H9 (cell line): ENCODE results near the gene RORC. TPM values are rescaled to one million over a fixed set of nuclear protein-coding genes. Genes with fewer than 3 reads are reported as not detected.

ENCODE experiments used
- DNase-seq: peaks from one replicate; pipeline ENCODE4 v3.0.0-alpha.2; 2017
- H2AFZ ChIP-seq: one replicate; pipeline ENCODE4 v1.6.1; 2013; ENCODE audit warnings: mild to moderate bottlenecking, low read length, control low read depth, moderate library complexity
- H2AK5ac ChIP-seq: 2 replicates; pipeline ENCODE4 v1.6.1; 2013; ENCODE audit warnings: low read length, control low read depth, mixed read lengths; ENCODE audit not compliant: insufficient read length
- H2BK120ac ChIP-seq: one replicate; pipeline ENCODE4 v1.6.1; 2013; ENCODE audit warnings: low read depth, mild to moderate bottlenecking, low read length, control low read depth, inconsistent platforms; ENCODE audit not compliant: poor library complexity, severe bottlenecking
- H2BK12ac ChIP-seq: 2 replicates; pipeline ENCODE4 v1.6.1; 2013; ENCODE audit warnings: low read length, control low read depth, mixed read lengths, low read depth; ENCODE audit not compliant: insufficient read length
- H2BK15ac ChIP-seq: 2 replicates; pipeline ENCODE4 v1.6.1; 2013; ENCODE audit warnings: low read depth, low read length, control low read depth
- H2BK20ac ChIP-seq: one replicate; pipeline ENCODE4 v1.6.1; 2013; ENCODE audit warnings: low read depth, mild to moderate bottlenecking, low read length, control low read depth, inconsistent platforms; ENCODE audit not compliant: poor library complexity, severe bottlenecking
- H2BK5ac ChIP-seq: 2 replicates; pipeline ENCODE4 v1.6.1; 2013; ENCODE audit warnings: low read length, control low read depth, mixed read lengths; ENCODE audit not compliant: insufficient read length
- H3K14ac ChIP-seq: 2 replicates; pipeline ENCODE4 v1.6.1; 2013; ENCODE audit warnings: low read length, control low read depth; ENCODE audit not compliant: insufficient read depth
- H3K18ac ChIP-seq: 2 replicates; pipeline ENCODE4 v1.6.1; 2013; ENCODE audit warnings: low read depth, mild to moderate bottlenecking, mixed read lengths, low read length, control low read depth; ENCODE audit not compliant: insufficient read length
- H3K23ac ChIP-seq: 2 replicates; pipeline ENCODE4 v1.6.1; 2013; ENCODE audit warnings: low read length, control low read depth, mixed read lengths, low read depth; ENCODE audit not compliant: insufficient read length
- H3K23me2 ChIP-seq: 2 replicates; pipeline ENCODE4 v1.6.1; 2013; ENCODE audit warnings: low read depth, mild to moderate bottlenecking, mixed read lengths, low read length, control low read depth; ENCODE audit not compliant: insufficient read length, poor library complexity, severe bottlenecking
- H3K27ac ChIP-seq: 2 replicates; pipeline ENCODE4 v1.5.1; 2013; ENCODE audit warnings: low read length, control low read depth, mixed read lengths, low read depth; ENCODE audit not compliant: insufficient read length
- H3K27me3 ChIP-seq: 2 replicates; pipeline ENCODE4 v1.6.1; 2013; ENCODE audit warnings: low read length, control low read depth, inconsistent platforms; ENCODE audit not compliant: insufficient read depth
- H3K4ac ChIP-seq: 2 replicates; pipeline ENCODE4 v1.6.1; 2013; ENCODE audit warnings: low read depth, mild to moderate bottlenecking, control low read depth, inconsistent platforms, low read length, moderate library complexity
- H3K4me1 ChIP-seq: 2 replicates; pipeline ENCODE4 v1.6.1; 2013; ENCODE audit warnings: low read length, control low read depth, inconsistent platforms; ENCODE audit not compliant: insufficient read depth
- H3K4me2 ChIP-seq: 2 replicates; pipeline ENCODE4 v1.6.1; 2013; ENCODE audit warnings: low read length, control low read depth, mixed read lengths; ENCODE audit not compliant: insufficient read length, insufficient read depth
- H3K56ac ChIP-seq: 2 replicates; pipeline ENCODE4 v1.6.1; 2013; ENCODE audit warnings: low read depth, mild to moderate bottlenecking, mixed read lengths, low read length, control low read depth; ENCODE audit not compliant: insufficient read length
- H3K79me1 ChIP-seq: 2 replicates; pipeline ENCODE4 v1.6.1; 2013; ENCODE audit warnings: low read depth, mild to moderate bottlenecking, moderate library complexity, low read length, control low read depth, inconsistent platforms; ENCODE audit not compliant: insufficient read depth, poor library complexity, severe bottlenecking
- H3K79me2 ChIP-seq: 2 replicates; pipeline ENCODE4 v1.6.1; 2013; ENCODE audit warnings: low read length, control low read depth, inconsistent platforms; ENCODE audit not compliant: insufficient read depth
- H3K9ac ChIP-seq: 2 replicates; pipeline ENCODE4 v1.6.1; 2013; ENCODE audit warnings: low read length, control low read depth, mixed read lengths; ENCODE audit not compliant: insufficient read length; ENCODE audit errors: extremely low read depth
- H3K9me3 ChIP-seq: one replicate; pipeline ENCODE4 v1.6.1; 2013; ENCODE audit warnings: low read depth, low read length, inconsistent platforms; ENCODE audit not compliant: control insufficient read depth
- H3T11ph ChIP-seq: one replicate; pipeline ENCODE4 v1.6.1; 2013; ENCODE audit warnings: mild to moderate bottlenecking, low read length, control low read depth, inconsistent platforms
- H4K20me1 ChIP-seq: one replicate; pipeline ENCODE4 v1.6.1; 2013; ENCODE audit not compliant: control insufficient read depth, insufficient read length, insufficient read depth
- H4K5ac ChIP-seq: 2 replicates; pipeline ENCODE4 v1.6.1; 2013; ENCODE audit warnings: low read depth, mild to moderate bottlenecking, mixed read lengths, low read length, control low read depth; ENCODE audit not compliant: insufficient read length
- H4K8ac ChIP-seq: replicated peaks from 2 replicates; pipeline ENCODE4 v1.6.1; 2013; ENCODE audit warnings: low read length, control low read depth, mixed read lengths, low read depth; ENCODE audit not compliant: insufficient read length
- H4K91ac ChIP-seq: 2 replicates; pipeline ENCODE4 v1.6.1; 2013; ENCODE audit warnings: low read depth, mild to moderate bottlenecking, moderate library complexity, mixed read lengths, low read length, control low read depth; ENCODE audit not compliant: insufficient read length
- H3K27ac Mint-ChIP-seq, 3 experiments: 2 replicates in 2 of 3; 3 replicates in 1 of 3; pipeline ENCODE4 v1.8.0; 2020 to 2021; ENCODE audit warnings: mixed read lengths in 3 of 3, mild to moderate bottlenecking in 1 of 3, moderate library complexity in 1 of 3
- H3K27me3 Mint-ChIP-seq: 2 replicates; pipeline ENCODE4 v1.8.0; 2021; ENCODE audit warnings: low read depth, mild to moderate bottlenecking, moderate library complexity, mixed read lengths
- H3K36me3 Mint-ChIP-seq, 3 experiments: 2 replicates in 2 of 3; 3 replicates in 1 of 3; pipeline ENCODE4 v1.8.0; 2020 to 2021; ENCODE audit warnings: low read depth in 3 of 3, mixed read lengths in 3 of 3; ENCODE audit not compliant: insufficient read depth in 1 of 3
- H3K4me1 Mint-ChIP-seq, 2 experiments: 2 replicates each; pipeline ENCODE4 v1.8.0; 2020; ENCODE audit warnings: mixed read lengths in 2 of 2
- H3K4me3 Mint-ChIP-seq, 2 experiments: 2 replicates in 1 of 2; 3 replicates in 1 of 2; pipeline ENCODE4 v1.8.0; 2020 to 2021; ENCODE audit warnings: mild to moderate bottlenecking in 2 of 2, mixed read lengths in 2 of 2, moderate library complexity in 1 of 2
- H3K9me3 Mint-ChIP-seq, 2 experiments: 2 replicates in 1 of 2; 3 replicates in 1 of 2; pipeline ENCODE4 v1.8.0; 2020; ENCODE audit warnings: mild to moderate bottlenecking in 2 of 2, mixed read lengths in 2 of 2, moderate library complexity in 1 of 2
- CTCF ChIP-seq: fragments of 200-600 bp; sonication (generic); conservative IDR thresholded peaks from 3 replicates; pipeline ENCODE4 v1.8.0; 2021; ENCODE audit warnings: antibody characterized with exemption, mild to moderate bottlenecking
- WGBS: extraction: QIAGEN DNeasy Blood & Tissue Kit; methylation state at CpG from one replicate; pipeline ENCODE4 v1.1.7; 2013; ENCODE audit warnings: missing lambda C conversion rate, low lambda C conversion rate, mixed read lengths; ENCODE audit not compliant: insufficient read length; ENCODE audit errors: extremely low coverage; 5-methylcytosine and 5-hydroxymethylcytosine counted together
- total RNA-seq: library from RNA; stranded (reverse); gene quantifications from 2 replicates; pipeline ENCODE4 v1.2.1, GENCODE V29; 2021

RORC gene
- total RNA-seq, 1 experiment from 2014 or later, result 0.52 TPM

- Mint-ChIP-seq H3K27ac (no peak overlapping the region), H3K27me3 (peaks cover 11% of the 10 kb centered on the region), H3K4me1 (peaks cover 3 to 16% of the 10 kb centered on the region in 2 experiments; a peak in 3 of 4 replicates), H3K36me3 (no peaks in the 10 kb centered on the region), H3K4me3 (no peak overlapping the region), H3K9me3 (no peaks in the 10 kb centered on the region)
- no peak overlapping the region for H3T11ph ChIP-seq
- H3K4ac ChIP-seq, result no peak overlapping the region
- no peak overlapping the region for H2BK15ac ChIP-seq
- no peak overlapping the region for H2BK20ac ChIP-seq
- no peaks in the 10 kb centered on the region for H3K79me2 ChIP-seq
- H3K18ac ChIP-seq, result no peak overlapping the region
- DNase-seq, result no peak
- H2BK120ac ChIP-seq, result no peak overlapping the region
- H3K4me1 ChIP-seq, result no peaks in the 10 kb centered on the region
- H3K27ac ChIP-seq, result no peak overlapping the region
- H4K8ac ChIP-seq, result no peak overlapping the region
- H3K9me3 ChIP-seq, result no peaks in the 10 kb centered on the region
- H3K9ac ChIP-seq, result no peak overlapping the region
- H2AK5ac ChIP-seq, result no peak overlapping the region
- no peak for TF ChIP-seq CTCF
- H3K27me3 ChIP-seq, result 0 out of 2 replicates have a peak, but pooled peaks cover 2% of the 10 kb centered on the region
- H3K23me2 ChIP-seq, result no peaks in the 10 kb centered on the region
- WGBS, result no CpG with 5 or more reads among the region's 7 CpGs
- H4K5ac ChIP-seq, result no peak overlapping the region
- no peak overlapping the region for H3K23ac ChIP-seq
- H3K56ac ChIP-seq, result no peak overlapping the region
- no peaks in the 10 kb centered on the region for H4K20me1 ChIP-seq
- H2AFZ ChIP-seq, result no peak overlapping the region
- no peak overlapping the region for H2BK5ac ChIP-seq
- H3K4me2 ChIP-seq, result no peak overlapping the region
- no peaks in the 10 kb centered on the region for H3K79me1 ChIP-seq
- no peak overlapping the region for H4K91ac ChIP-seq
- no peak overlapping the region for H2BK12ac ChIP-seq
- H3K14ac ChIP-seq, result no peak overlapping the region
These were observed 29.8 kb downstream of the RORC start for GRCh38 chr1:151801846-151802245.
